Loucy (cell line): ENCODE results near the gene NEDD4L.

Experiments used
- CTCF ChIP-seq: fragments of 200-600 bp; sonication (generic); conservative IDR thresholded peaks from 2 replicates; pipeline ENCODE4 v1.5.1; 2014; ENCODE audit warnings: mild to moderate bottlenecking, antibody characterized with exemption, low read length
- EZH2phosphoT487 ChIP-seq: fragments of 200-600 bp; IDR thresholded peaks from 2 replicates; pipeline ENCODE4 v1.6.1; 2018; ENCODE audit warnings: antibody characterized with exemption, mild to moderate bottlenecking, moderate library complexity, borderline replicate concordance

GRCh38 chr18:58394602-58395425, 350.8 kb downstream of the NEDD4L start:
- no peak for TF ChIP-seq CTCF
- TF ChIP-seq EZH2phosphoT487: no peak
